Upper lobe of left lung (tissue), 6 donors: Measurements from ENCODE around the gene OR8B12. TPM values are rescaled to one million over a fixed set of nuclear protein-coding genes. Genes with fewer than 3 reads are reported as not detected.

Experiments used
- ATAC-seq, 2 donors: fragments of 200-7000 bp; cut with Tn5 transposase; one replicate each; pipeline ENCODE4 v1.9.1; 2022; ENCODE audit warnings: mild to moderate bottlenecking in 2 of 2, moderate library complexity in 2 of 2; ENCODE audit not compliant: low FRiP score in 2 of 2
- DNase-seq, 2 donors: peaks; one replicate each; pipeline ENCODE4 v3.0.0-alpha.2; 2019 to 2020
- H3K27ac ChIP-seq, 4 donors: fragments of 200-600 bp; sonication (generic); one replicate each; pipeline ENCODE4 v1.5.1; 2016 to 2019
- H3K27me3 ChIP-seq, 4 donors: fragments of 200-600 bp; sonication (generic); one replicate each; pipeline ENCODE4 v1.5.1; 2017 to 2019
- H3K36me3 ChIP-seq, 4 donors: fragments of 200-600 bp; sonication (generic); one replicate each; pipeline ENCODE4 v1.5.1; 2016 to 2019
- H3K4me1 ChIP-seq, 4 donors: fragments of 200-600 bp; sonication (generic); one replicate each; pipeline ENCODE4 v1.5.1; 2018 to 2019
- H3K4me3 ChIP-seq, 4 donors: fragments of 200-600 bp; sonication (generic); one replicate each; pipeline ENCODE4 v1.5.1; 2017 to 2019; ENCODE audit warnings: mild to moderate bottlenecking in 2 of 4, moderate library complexity in 1 of 4
- H3K9me3 ChIP-seq, 4 donors: fragments of 200-600 bp; sonication (generic); one replicate each; pipeline ENCODE4 v1.5.1; 2018 to 2019
- CTCF ChIP-seq, 6 experiments: fragments of 450-650 bp in 4 of 6; fragments of 200-600 bp in 2 of 6; sonication (generic) in 2 of 6; IDR thresholded peaks; one replicate each; pipeline ENCODE4 v1.5.1; 2016 to 2019; ENCODE audit warnings: antibody characterized with exemption in 6 of 6
- EP300 ChIP-seq, 4 donors: sonication (generic); formaldehyde crosslinking; IDR thresholded peaks; one replicate each; pipeline ENCODE4 v1.5.1; 2017; ENCODE audit warnings: antibody characterized with exemption in 4 of 4, control low read depth in 2 of 4
- POLR2A ChIP-seq, 4 donors: fragments of 450-650 bp; IDR thresholded peaks; one replicate each; pipeline ENCODE4 v1.5.1; 2016 to 2017; ENCODE audit warnings: antibody characterized with exemption in 4 of 4, mild to moderate bottlenecking in 2 of 4
- POLR2AphosphoS5 ChIP-seq, 2 donors: sonication (generic); formaldehyde crosslinking; IDR thresholded peaks; one replicate each; pipeline ENCODE4 v1.5.1; 2017; ENCODE audit warnings: antibody characterized with exemption in 2 of 2
- WGBS, 2 donors: methylation state at CpG; one replicate each; pipeline ENCODE4 v1.1.5; 2017 to 2018; 5-methylcytosine and 5-hydroxymethylcytosine counted together
- total RNA-seq, 6 donors: library from RNA; depleted of rRNA in 4 of 6; stranded (reverse); fragments of >200 nt in 4 of 6; gene quantifications; one replicate each; pipeline versions ENCODE4 v1.1.0 to v1.2.1, GENCODE V29; 2016 to 2021
- donor health status: DM: no; HTN: no; CAD: no; lungs with moderate emphysema.
- donor health status: DM: no; HTN: yes; CAD: no; lungs with severe emphysema.

Gene OR8B12
- total RNA-seq, 6 donors from 2014 or later: not detected

DNA sequence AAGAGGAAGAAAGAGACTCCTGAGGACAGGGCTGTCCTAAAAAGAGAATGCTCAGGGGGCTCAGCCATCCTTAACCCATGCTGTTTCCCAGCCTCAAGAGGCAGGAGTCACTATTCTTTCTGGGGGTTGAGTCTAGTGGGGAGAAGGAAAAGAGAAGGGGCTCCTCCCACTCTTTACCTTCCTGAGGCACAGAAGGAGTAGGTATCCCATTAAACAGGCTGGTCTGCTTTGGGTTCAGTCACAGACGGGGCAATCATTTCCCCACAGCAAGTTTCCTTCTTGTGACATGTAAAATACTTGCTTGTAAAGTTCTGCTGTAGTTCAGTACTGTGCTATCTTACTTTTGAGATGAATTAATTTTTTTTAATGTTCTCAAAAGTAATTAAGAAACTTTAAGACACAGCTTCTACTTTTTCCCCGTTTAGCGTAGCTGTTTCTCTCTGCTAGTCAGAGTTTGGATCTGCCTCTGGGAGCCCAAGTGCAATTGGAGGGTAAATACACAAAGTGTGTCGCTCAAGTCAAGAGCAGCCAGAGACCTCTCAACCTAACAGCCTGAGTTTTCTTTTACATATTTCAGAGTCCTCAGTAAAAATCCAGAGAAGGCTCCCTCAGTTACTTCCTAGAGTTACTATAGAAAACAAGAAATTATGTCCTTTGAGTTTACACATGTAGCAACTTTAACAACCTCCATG, 41.4 kb upstream of the OR8B12 start:
- H3K9me3 ChIP-seq: no peaks in the 10 kb centered on the region
- peak overlapping the region in 1 of 4 donors; percentile 23 for H3K4me3 ChIP-seq
- no peak for TF ChIP-seq POLR2A (IDR thresholded peaks at IDR 0.05)
- TF ChIP-seq CTCF (IDR thresholded peaks at IDR 0.05): no peak
- TF ChIP-seq EP300 (IDR thresholded peaks at IDR 0.05): no peak
- TF ChIP-seq POLR2AphosphoS5 (IDR thresholded peaks at IDR 0.05): no peak
- WGBS, 2 donors: 66 to 70% methylated on average over 4 of the region's 4 CpGs
- H3K27ac ChIP-seq: no peak overlapping the region
- no peaks in the 10 kb centered on the region for H3K36me3 ChIP-seq
- no peak for DNase-seq
- H3K27me3 ChIP-seq: no peaks in the 10 kb centered on the region
- peaks cover 0 to 7% (median 2%) of the 10 kb centered on the region in 4 donors for H3K4me1 ChIP-seq
- no peak for ATAC-seq

DNA sequence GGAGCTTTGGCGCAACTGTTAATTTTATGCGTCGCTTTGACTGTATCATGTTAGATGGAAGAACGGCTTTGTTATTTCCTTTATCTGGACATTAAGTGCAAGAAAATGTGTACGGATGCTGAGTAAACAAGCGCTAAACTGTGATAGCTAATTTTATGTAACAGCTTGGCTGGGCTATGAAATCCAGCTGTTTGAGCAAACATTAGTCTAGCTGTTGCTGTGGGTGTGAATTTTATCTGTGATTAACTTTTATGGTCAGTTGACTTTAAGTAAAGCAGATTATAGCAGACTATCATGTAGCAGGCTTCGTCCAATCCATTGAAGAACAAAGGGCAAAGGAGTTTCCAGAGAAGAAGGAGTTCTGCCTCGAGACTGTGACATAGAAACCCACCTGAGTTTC, 40.3 kb upstream of the OR8B12 start:
- WGBS, 2 donors: 74 to 81% methylated on average over 8 of the region's 8 CpGs
- peaks cover 0 to 7% (median 2%) of the 10 kb centered on the region in 4 donors for H3K4me1 ChIP-seq
- no peaks in the 10 kb centered on the region for H3K36me3 ChIP-seq
- no peaks in the 10 kb centered on the region for H3K27me3 ChIP-seq
- no peaks in the 10 kb centered on the region for H3K9me3 ChIP-seq
- no peak for TF ChIP-seq CTCF (IDR thresholded peaks at IDR 0.05)
- TF ChIP-seq EP300 (IDR thresholded peaks at IDR 0.05): no peak
- TF ChIP-seq POLR2AphosphoS5 (IDR thresholded peaks at IDR 0.05): no peak
- TF ChIP-seq POLR2A (IDR thresholded peaks at IDR 0.05): no peak
- no peak overlapping the region for H3K4me3 ChIP-seq
- H3K27ac ChIP-seq: no peak overlapping the region
- DNase-seq: no peak
- ATAC-seq: no peak

DNA sequence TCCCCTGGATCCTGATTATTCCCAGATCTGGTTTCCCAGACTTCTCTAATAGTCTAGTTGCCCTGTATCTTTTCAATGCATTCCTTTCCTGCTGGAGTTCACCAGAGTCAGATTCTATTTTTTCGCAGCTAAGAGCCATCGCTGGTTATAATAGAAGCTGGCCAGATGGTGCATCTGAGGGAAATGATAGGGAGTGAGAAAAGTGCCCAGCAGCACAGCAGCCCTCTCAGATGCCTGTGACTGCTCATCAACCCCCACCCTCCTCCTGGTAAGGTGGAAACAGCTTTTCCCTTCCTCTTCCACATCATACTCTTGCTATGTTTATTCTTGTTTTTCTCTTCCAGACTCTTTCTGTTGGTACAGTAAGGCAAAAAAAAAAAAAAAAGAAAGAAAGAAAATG, 39.1 kb upstream of the OR8B12 start:
- 82 to 87% methylated on average over 2 of the region's 2 CpGs for WGBS, 2 donors
- no peak for DNase-seq
- TF ChIP-seq EP300 (IDR thresholded peaks at IDR 0.05): no peak
- Histone ChIP-seq H3K9me3 (no peaks in the 10 kb centered on the region), H3K27me3 (no peaks in the 10 kb centered on the region), H3K4me1 (peaks cover 0 to 7% (median 2%) of the 10 kb centered on the region in 4 donors), H3K27ac (no peak overlapping the region), H3K4me3 (no peak overlapping the region), H3K36me3 (no peaks in the 10 kb centered on the region)
- ATAC-seq: no peak

DNA sequence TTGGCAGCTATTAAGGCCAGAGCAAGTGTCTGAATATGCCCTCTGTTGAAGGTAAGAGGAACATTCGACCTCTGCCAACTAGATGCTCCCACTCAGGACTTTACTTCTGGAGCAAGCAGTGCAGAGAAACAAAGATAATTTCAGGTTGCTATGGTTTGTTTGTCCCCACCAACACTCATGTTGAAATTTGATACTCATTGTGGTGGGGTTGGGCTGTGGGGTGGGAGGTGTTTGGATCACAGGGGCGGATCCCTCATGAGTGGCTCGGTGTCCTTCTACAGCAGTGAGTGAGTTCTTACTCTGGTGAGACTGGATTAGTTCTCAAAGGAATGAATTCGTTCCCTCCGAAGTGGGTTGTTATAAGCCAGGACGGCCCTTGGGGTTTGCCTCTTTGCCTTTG, 38.4 kb upstream of the OR8B12 start:
- TF ChIP-seq POLR2A (IDR thresholded peaks at IDR 0.05): no peak
- TF ChIP-seq CTCF (IDR thresholded peaks at IDR 0.05): no peak
- no peak for TF ChIP-seq EP300 (IDR thresholded peaks at IDR 0.05)
- no peak for TF ChIP-seq POLR2AphosphoS5 (IDR thresholded peaks at IDR 0.05)
- no peak overlapping the region for H3K27ac ChIP-seq
- no peak overlapping the region for H3K4me3 ChIP-seq
- no peaks in the 10 kb centered on the region for H3K9me3 ChIP-seq
- H3K27me3 ChIP-seq: no peaks in the 10 kb centered on the region
- ATAC-seq (no peak), DNase-seq (no peak)
- peaks cover 0 to 7% (median 2%) of the 10 kb centered on the region in 4 donors for H3K4me1 ChIP-seq
- no peaks in the 10 kb centered on the region for H3K36me3 ChIP-seq
- WGBS, 2 donors: 67 to 77% methylated on average over 6 of the region's 6 CpGs

DNA sequence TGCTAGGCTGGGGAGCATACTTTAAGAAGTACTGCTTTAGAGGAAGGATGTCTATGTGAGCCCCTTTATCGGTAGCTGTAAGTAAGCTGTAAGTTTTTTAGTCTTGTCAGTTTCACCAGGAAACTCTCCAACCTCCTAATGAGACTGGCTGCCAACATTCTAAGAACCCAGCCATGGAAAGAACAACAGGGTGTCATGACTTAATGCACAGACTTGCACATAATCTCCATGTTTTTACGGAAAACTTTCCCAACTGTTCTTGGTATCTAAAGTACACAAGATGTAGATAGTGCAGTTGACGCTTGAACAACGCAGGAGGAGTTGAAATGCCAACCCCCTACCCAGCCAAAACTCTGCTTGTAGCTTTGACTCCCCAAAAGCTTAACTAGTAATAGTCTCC, 35.3 kb upstream of the OR8B12 start:
- Histone ChIP-seq H3K4me1 (no peaks in the 10 kb centered on the region), H3K27me3 (no peaks in the 10 kb centered on the region), H3K9me3 (no peaks in the 10 kb centered on the region), H3K36me3 (no peaks in the 10 kb centered on the region), H3K27ac (no peak overlapping the region), H3K4me3 (no peak overlapping the region)
- TF ChIP-seq CTCF (IDR thresholded peaks at IDR 0.05): no peak
- TF ChIP-seq EP300 (IDR thresholded peaks at IDR 0.05): no peak
- no peak for TF ChIP-seq POLR2AphosphoS5 (IDR thresholded peaks at IDR 0.05)
- TF ChIP-seq POLR2A (IDR thresholded peaks at IDR 0.05): no peak
- DNase-seq (no peak), ATAC-seq (no peak)
- WGBS, 2 donors: 66 to 84% methylated on average over 4 of the region's 4 CpGs
